ENCODE results near the gene SLC12A7. TPM values are rescaled to one million over a fixed set of nuclear protein-coding genes. Genes with fewer than 3 reads are reported as not detected.

SLC12A7 gene
- total and polyA plus RNA-seq, 11 donors = 66.3 to 159 (median 128) TPM

GRCh38 chr5:1152156-1152555 is 40.3 kb upstream of the SLC12A7 start:
- Histone ChIP-seq H3K9me3 (no peaks in the 10 kb centered on the region), H3K27me3 (peaks cover 17 to 39% (median 26%) of the 10 kb centered on the region in 9 donors), H3K4me1 (peaks cover 0 to 15% (median 0%) of the 10 kb centered on the region in 12 donors), H3K36me3 (no peaks in the 10 kb centered on the region), H3K27ac (no peak overlapping the region), H3K4me3 (no peak overlapping the region)
- no peak for DNase-seq
- 72 to 80% (median 76%) methylated on average over 7 to 10 of the region's 10 CpGs for WGBS, 4 donors
- no peak for TF ChIP-seq POLR2A (IDR thresholded peaks at IDR 0.05)
- TF ChIP-seq, protein P1, sequence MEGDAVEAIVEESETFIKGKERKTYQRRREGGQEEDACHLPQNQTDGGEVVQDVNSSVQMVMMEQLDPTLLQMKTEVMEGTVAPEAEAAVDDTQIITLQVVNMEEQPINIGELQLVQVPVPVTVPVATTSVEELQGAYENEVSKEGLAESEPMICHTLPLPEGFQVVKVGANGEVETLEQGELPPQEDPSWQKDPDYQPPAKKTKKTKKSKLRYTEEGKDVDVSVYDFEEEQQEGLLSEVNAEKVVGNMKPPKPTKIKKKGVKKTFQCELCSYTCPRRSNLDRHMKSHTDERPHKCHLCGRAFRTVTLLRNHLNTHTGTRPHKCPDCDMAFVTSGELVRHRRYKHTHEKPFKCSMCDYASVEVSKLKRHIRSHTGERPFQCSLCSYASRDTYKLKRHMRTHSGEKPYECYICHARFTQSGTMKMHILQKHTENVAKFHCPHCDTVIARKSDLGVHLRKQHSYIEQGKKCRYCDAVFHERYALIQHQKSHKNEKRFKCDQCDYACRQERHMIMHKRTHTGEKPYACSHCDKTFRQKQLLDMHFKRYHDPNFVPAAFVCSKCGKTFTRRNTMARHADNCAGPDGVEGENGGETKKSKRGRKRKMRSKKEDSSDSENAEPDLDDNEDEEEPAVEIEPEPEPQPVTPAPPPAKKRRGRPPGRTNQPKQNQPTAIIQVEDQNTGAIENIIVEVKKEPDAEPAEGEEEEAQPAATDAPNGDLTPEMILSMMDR (IDR thresholded peaks at IDR 0.05) = no peak
- intact Hi-C loops (cut with DNase I) = no loop called here
- no peak for ATAC-seq

GRCh38 chr5:1151316-1151715 is 39.5 kb upstream of the SLC12A7 start:
- 93 to 97% (median 95%) methylated on average over 5 to 10 of the region's 10 CpGs for WGBS, 4 donors
- ATAC-seq (no peak), DNase-seq (no peak)
- intact Hi-C loops (cut with DNase I) = no loop called here
- Histone ChIP-seq H3K9me3 (no peaks in the 10 kb centered on the region), H3K27me3 (peaks cover 14 to 30% (median 19%) of the 10 kb centered on the region in 9 donors), H3K36me3 (no peaks in the 10 kb centered on the region), H3K4me3 (no peak overlapping the region), H3K4me1 (peaks cover 0 to 15% (median 0%) of the 10 kb centered on the region in 12 donors), H3K27ac (no peak overlapping the region)
- TF ChIP-seq POLR2A (IDR thresholded peaks at IDR 0.05) = no peak
- TF ChIP-seq, protein P1 (IDR thresholded peaks at IDR 0.05) = no peak

- H3K27me3 ChIP-seq = peaks cover 10 to 26% (median 15%) of the 10 kb centered on the region in 9 donors
- no peaks in the 10 kb centered on the region for H3K36me3 ChIP-seq
- DNase-seq (no peak), ATAC-seq (no peak)
- H3K4me3 ChIP-seq = no peak overlapping the region
- intact Hi-C loops (cut with DNase I) = no loop called here
- H3K27ac ChIP-seq = no peak overlapping the region
- WGBS, 4 donors = 92 to 95% (median 94%) methylated on average over 10 of the region's 10 CpGs
- H3K9me3 ChIP-seq = no peaks in the 10 kb centered on the region
- no peak for TF ChIP-seq POLR2A (IDR thresholded peaks at IDR 0.05)
- TF ChIP-seq, protein P1 (IDR thresholded peaks at IDR 0.05) = no peak
- H3K4me1 ChIP-seq = peaks cover 0 to 12% (median 4%) of the 10 kb centered on the region in 12 donors
Measured at GRCh38 chr5:1150866-1151265, 39.0 kb upstream of the SLC12A7 start.

- no peaks in the 10 kb centered on the region for H3K36me3 ChIP-seq
- intact Hi-C loops (cut with DNase I) = loop anchor here in 7 of 10 donors (5.0 to 10.0 kb wide), 6 partner anchors 93 to 210 kb away; partner anchors contain the start of gene NKD2 (in 4 of the 7)
- ATAC-seq = no peak
Measured at GRCh38 chr5:1144638-1145396, 33.0 kb upstream of the SLC12A7 start.

More at GRCh38 chr5:1144638-1145396, 33.0 kb upstream of the SLC12A7 start:
- DNase-seq = no peak
- TF ChIP-seq, protein P1 (IDR thresholded peaks at IDR 0.05) = no peak
- no peak for TF ChIP-seq POLR2A (IDR thresholded peaks at IDR 0.05)
- WGBS, 4 donors = 72 to 88% (median 79%) methylated on average over 17 to 25 of the region's 25 CpGs
- Histone ChIP-seq H3K27ac (peak overlapping the region in 1 of 12 donors; percentile 32), H3K4me1 (peaks cover 0 to 28% (median 11%) of the 10 kb centered on the region in 12 donors), H3K9me3 (no peaks in the 10 kb centered on the region), H3K27me3 (no peaks in the 10 kb centered on the region), H3K4me3 (no peak overlapping the region)

Measured in heart left ventricle (tissue), 16 donors.